A549 (cell line): Measurements from ENCODE around the gene PLS3. TPM values are rescaled to one million over a fixed set of nuclear protein-coding genes. Genes with fewer than 3 reads are reported as not detected.
"Not testable (repeated sequence)": the region's sequence is repeated elsewhere in the genome, so short reads cannot be mapped to it uniquely, and the experiment has no call there.

ENCODE experiments used
- ATAC-seq, 2 experiments: fragments of 200-7000 bp in 1 of 2; fragments of >200 bp in 1 of 2; cut with Nextera tagmentation in 1 of 2; cut with Tn5 transposase in 1 of 2; 3 replicates each; pipeline versions ENCODE4 v1.8.0 to v1.9.1; 2018 to 2020; ENCODE audit warnings: mild to moderate bottlenecking in 1 of 2, moderate library complexity in 1 of 2
- CTCF ChIA-PET: fragments of 300-600 bp; sonication (Branson Sonifier 250); formaldehyde crosslinking; extraction: SDS; loops from one replicate; lab custom pipeline; 2021; ENCODE audit warnings: antibody characterized with exemption, inconsistent platforms; lab: Yijun Ruan, JAX
- POLR2A ChIA-PET: fragments of 350-600 bp; formaldehyde crosslinking; extraction: SDS; loops from one replicate; lab custom pipeline; 2021; ENCODE audit warnings: antibody characterized with exemption, inconsistent platforms; lab: Yijun Ruan, JAX
- DNase-seq, 2 experiments: peaks; one replicate each; pipeline versions ENCODE4 v3.0.0 to v3.0.0-alpha.2; 2011 to 2016; ENCODE audit warnings: low read depth in 1 of 2, low spot score in 1 of 2
- FAIRE-seq: peaks from 2 replicates; lab custom pipeline; 2011; peaks lifted over from hg19 to GRCh38; lab: Jason Lieb, UNC
- H3K27ac ChIP-seq, 2 experiments: fragments of >200 bp; sonication (Bioruptor Twin); formaldehyde crosslinking; 3 replicates each; pipeline ENCODE4 v1.5.1; 2016 to 2017
- H3K4me1 ChIP-seq: fragments of >200 bp; sonication (Bioruptor Twin); formaldehyde crosslinking; 3 replicates; pipeline ENCODE4 v1.6.1; 2016
- H3K4me2 ChIP-seq: fragments of >200 bp; sonication (Bioruptor Twin); formaldehyde crosslinking; 3 replicates; pipeline ENCODE4 v1.6.1; 2016
- H3K4me3 ChIP-seq: fragments of >200 bp; sonication (Bioruptor Twin); formaldehyde crosslinking; 3 replicates; pipeline ENCODE4 v1.5.1; 2016
- H3K9me3 ChIP-seq: fragments of >200 bp; sonication (Bioruptor Twin); formaldehyde crosslinking; 3 replicates; pipeline ENCODE4 v1.6.1; 2016
- BHLHE40 ChIP-seq: IDR thresholded peaks from 2 replicates; pipeline ENCODE4 v1.6.1; 2012; ENCODE audit warnings: low read depth, low read length, inconsistent platforms
- CEBPB ChIP-seq, 2 experiments: fragments of >200 bp in 1 of 2; sonication (Bioruptor Twin) in 1 of 2; formaldehyde crosslinking in 1 of 2; IDR thresholded peaks; 2 replicates each; pipeline ENCODE4 v1.6.1; 2012 to 2016
- CHD4 ChIP-seq: fragments of 200-600 bp; sonication (generic); IDR thresholded peaks from 2 replicates; pipeline ENCODE4 v1.6.1; 2016; ENCODE audit warnings: antibody characterized with exemption, mild to moderate bottlenecking, borderline replicate concordance
- EHMT2 ChIP-seq: fragments of 200-600 bp; sonication (generic); IDR thresholded peaks from 2 replicates; pipeline ENCODE4 v1.6.1; 2016; ENCODE audit warnings: antibody characterized with exemption, low read depth, mild to moderate bottlenecking, moderate library complexity
- EP300 ChIP-seq, 2 experiments: fragments of >200 bp; sonication (Bioruptor Twin); formaldehyde crosslinking; IDR thresholded peaks; 2 replicates in 1 of 2; 3 replicates in 1 of 2; pipeline ENCODE4 v1.6.1; 2016 to 2017
- FOSB ChIP-seq: fragments of 250-450 bp; sonication (Bioruptor Pico); IDR thresholded peaks from 2 replicates; pipeline ENCODE4 v1.5.0; 2020; ENCODE audit warnings: mild to moderate bottlenecking, moderate library complexity
- FOSL2 ChIP-seq, 2 experiments: fragments of 450-650 bp in 1 of 2; fragments of >200 bp in 1 of 2; sonication (Bioruptor Twin) in 1 of 2; formaldehyde crosslinking; IDR thresholded peaks; 2 replicates each; pipeline versions ENCODE4 v1.5.0 to v1.6.1; 2016 to 2020; ENCODE audit warnings: mild to moderate bottlenecking in 1 of 2, moderate library complexity in 1 of 2
- FOXS1 ChIP-seq: fragments of 250-450 bp; sonication (Bioruptor Pico); IDR thresholded peaks from 2 replicates; pipeline ENCODE4 v1.5.0; 2020; ENCODE audit warnings: mild to moderate bottlenecking, moderate library complexity
- GATA3 ChIP-seq: IDR thresholded peaks from 2 replicates; pipeline ENCODE4 v1.6.1; 2012; ENCODE audit warnings: borderline replicate concordance
- JUNB ChIP-seq: fragments of >200 bp; sonication (Bioruptor Twin); formaldehyde crosslinking; IDR thresholded peaks from 2 replicates; pipeline ENCODE4 v1.6.1; 2016
- MAZ ChIP-seq: fragments of 150-350 bp; IDR thresholded peaks from 2 replicates; pipeline ENCODE4 v1.6.1; 2014; ENCODE audit warnings: antibody characterized with exemption, low read depth, low read length, borderline replicate concordance
- NPAS2 ChIP-seq: fragments of 250-450 bp; sonication (Bioruptor Pico); IDR thresholded peaks from 2 replicates; pipeline ENCODE4 v1.8.0; 2022; ENCODE audit warnings: mild to moderate bottlenecking, moderate library complexity, borderline replicate concordance
- PBX3 ChIP-seq: IDR thresholded peaks from 2 replicates; pipeline ENCODE4 v1.6.1; 2012
- PHF8 ChIP-seq: fragments of 200-600 bp; sonication (generic); IDR thresholded peaks from 2 replicates; pipeline ENCODE4 v1.6.1; 2016; ENCODE audit warnings: low read depth, mild to moderate bottlenecking, antibody characterized with exemption, moderate library complexity, borderline replicate concordance
- POLR2A ChIP-seq: IDR thresholded peaks from 2 replicates; pipeline ENCODE4 v1.6.1; 2012; ENCODE audit warnings: mild to moderate bottlenecking, low read length
- POLR2AphosphoS2 ChIP-seq: conservative IDR thresholded peaks from 2 replicates; pipeline ENCODE4 v1.6.1; 2012; ENCODE audit warnings: low read length, improper control_type of control experiment, inconsistent platforms
- RAD21 ChIP-seq, 2 experiments: fragments of >200 bp in 1 of 2; sonication (Bioruptor Twin) in 1 of 2; formaldehyde crosslinking in 1 of 2; IDR thresholded peaks in 1 of 2; conservative IDR thresholded peaks in 1 of 2; 2 replicates in 1 of 2; 3 replicates in 1 of 2; pipeline ENCODE4 v1.6.1; 2012 to 2018; ENCODE audit warnings: inconsistent platforms in 1 of 2
- RFX5 ChIP-seq: fragments of 450-650 bp; IDR thresholded peaks from 2 replicates; pipeline ENCODE4 v1.7.1; 2014; ENCODE audit warnings: antibody characterized with exemption, mild to moderate bottlenecking, moderate library complexity
- TP53 ChIP-seq: fragments of 250-450 bp; sonication (Bioruptor Pico); IDR thresholded peaks from 2 replicates; pipeline ENCODE4 v1.5.0; 2021; ENCODE audit warnings: mild to moderate bottlenecking, moderate library complexity
- ZFP36 ChIP-seq: fragments of 450-650 bp; IDR thresholded peaks from 2 replicates; pipeline ENCODE4 v1.6.1; 2014; ENCODE audit warnings: borderline replicate concordance; ENCODE audit not compliant: partially characterized antibody
- ZSCAN20 ChIP-seq: fragments of 250-450 bp; sonication (Bioruptor Pico); IDR thresholded peaks from 2 replicates; pipeline ENCODE4 v1.8.0; 2022; ENCODE audit warnings: mild to moderate bottlenecking, moderate library complexity
- WGBS: methylation state at CpG from one replicate; pipeline ENCODE4 v1.1.6; 2017; ENCODE audit errors: missing lambda C conversion rate; 5-methylcytosine and 5-hydroxymethylcytosine counted together
- polyA plus RNA-seq, 4 experiments: library from polyadenylated mRNA; depleted of rRNA in 3 of 4; stranded (reverse); fragments of >200 nt; fragmentation: RNase III in 1 of 4; extraction: RNeasy Plus Mini Kit Qiagen cat#74134 plus additional on column Dnase treatment in 1 of 4; gene quantifications; 2 replicates in 3 of 4; 3 replicates in 1 of 4; pipeline ENCODE4 v1.2.3, GENCODE V29; 2011 to 2017
- TF ChIP-seq, protein P1 (sequence below): IDR thresholded peaks from 2 replicates; pipeline ENCODE4 v1.6.1; 2012; ENCODE audit warnings: low read depth, borderline replicate concordance
- TF ChIP-seq, protein P2 (sequence below): fragments of 250-450 bp; sonication (Bioruptor Pico); IDR thresholded peaks from 2 replicates; pipeline ENCODE4 v1.5.0; 2021; ENCODE audit warnings: mild to moderate bottlenecking, moderate library complexity, borderline replicate concordance
- TF ChIP-seq, protein P3 (sequence below): fragments of 450-650 bp; IDR thresholded peaks from 2 replicates; pipeline ENCODE4 v1.6.1; 2014; ENCODE audit warnings: antibody characterized with exemption

The PLS3 gene
- polyA plus RNA-seq, 2 of the 4 experiments (the other 2 are of a cell fraction) = 303 to 437 TPM

GRCh38 chrX:115624916-115625315, 63.9 kb downstream of the PLS3 start (continued):
- TF ChIP-seq PHF8 (no peak), CEBPB (IDR thresholded peaks at IDR 0.05) (no peak), FOSB (CRISPR knock-in tag) (no peak), TP53 (CRISPR knock-in tag) (no peak), PBX3 (no peak)
- TF ChIP-seq, all 56 proteins: peak for 0

GRCh38 chrX:115625572-115626301, 64.8 kb downstream of the PLS3 start:
- POLR2A ChIA-PET = no interaction called here
- CTCF ChIA-PET = interaction anchor here (0.6 to 5.7 kb wide), 2 partner anchors 17 to 26 kb away, joined by 3 to 23 read pairs; no protein-coding TSS in a partner anchor
- peaks cover 11% of the 10 kb centered on the region for H3K4me1 ChIP-seq
- FAIRE-seq (no peak), ATAC-seq (no peak)
- no peak overlapping the region for H3K27ac ChIP-seq
- H3K4me2 ChIP-seq = no peak overlapping the region
- TF ChIP-seq CHD4 (no peak), ZSCAN20 (CRISPR knock-in tag) (no peak), RAD21 (conservative IDR thresholded peaks at IDR 0.05 in 1 of 2, IDR thresholded peaks at IDR 0.05 in 1 of 2) (no peak), FOXS1 (CRISPR knock-in tag) (no peak), RFX5 (no peak), EP300 (IDR thresholded peaks at IDR 0.05) (no peak), FOSB (CRISPR knock-in tag) (no peak), JUNB (no peak), BHLHE40 (no peak), ZFP36 (no peak), MAZ (no peak)
- TF ChIP-seq, protein P1, sequence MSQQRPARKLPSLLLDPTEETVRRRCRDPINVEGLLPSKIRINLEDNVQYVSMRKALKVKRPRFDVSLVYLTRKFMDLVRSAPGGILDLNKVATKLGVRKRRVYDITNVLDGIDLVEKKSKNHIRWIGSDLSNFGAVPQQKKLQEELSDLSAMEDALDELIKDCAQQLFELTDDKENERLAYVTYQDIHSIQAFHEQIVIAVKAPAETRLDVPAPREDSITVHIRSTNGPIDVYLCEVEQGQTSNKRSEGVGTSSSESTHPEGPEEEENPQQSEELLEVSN = no peak
- TF ChIP-seq, all 56 proteins: peak for 0
- 88% methylated on average over 6 of the region's 6 CpGs for WGBS
- no peak for DNase-seq
- Histone ChIP-seq H3K4me3 (no peak overlapping the region), H3K9me3 (no peaks in the 10 kb centered on the region)

DNA sequence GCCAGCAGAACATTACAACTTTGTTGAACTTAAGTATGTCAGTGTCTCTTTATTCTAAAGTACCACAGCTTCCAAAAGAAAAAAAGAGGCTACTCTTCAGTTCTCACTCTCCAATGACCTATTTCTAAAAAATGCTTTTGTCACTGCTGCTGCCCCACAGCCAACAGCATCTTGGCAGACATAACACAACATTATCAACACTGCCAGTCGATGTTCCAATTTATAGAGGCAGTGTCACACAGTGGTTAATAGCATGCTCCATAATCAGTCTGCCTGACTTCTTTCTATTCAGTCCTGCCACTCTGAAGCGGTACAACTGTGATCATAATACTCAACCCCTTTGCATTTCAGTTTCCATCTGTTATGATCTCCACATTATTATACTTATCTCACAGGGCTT, 69.2 kb downstream of the PLS3 start:
- Histone ChIP-seq H3K4me2 (no peak overlapping the region), H3K9me3 (no peaks in the 10 kb centered on the region), H3K4me3 (no peak overlapping the region), H3K4me1 (peaks cover 1% of the 10 kb centered on the region), H3K27ac (no peak overlapping the region)
- DNase-seq (no peak), FAIRE-seq (no peak), ATAC-seq (no peak)
- ChIA-PET CTCF (interaction anchor here (5.7 kb wide), 1 partner anchor 12 kb away, joined by 23 read pairs; no protein-coding TSS in a partner anchor), POLR2A (interaction anchor here (0.6 kb wide), 1 partner anchor 59 kb away, joined by 3 read pairs; no protein-coding TSS in a partner anchor)
- TF ChIP-seq EHMT2 (no peak), POLR2AphosphoS2 (no peak)
- 74% methylated on average over 2 of the region's 2 CpGs for WGBS

DNA sequence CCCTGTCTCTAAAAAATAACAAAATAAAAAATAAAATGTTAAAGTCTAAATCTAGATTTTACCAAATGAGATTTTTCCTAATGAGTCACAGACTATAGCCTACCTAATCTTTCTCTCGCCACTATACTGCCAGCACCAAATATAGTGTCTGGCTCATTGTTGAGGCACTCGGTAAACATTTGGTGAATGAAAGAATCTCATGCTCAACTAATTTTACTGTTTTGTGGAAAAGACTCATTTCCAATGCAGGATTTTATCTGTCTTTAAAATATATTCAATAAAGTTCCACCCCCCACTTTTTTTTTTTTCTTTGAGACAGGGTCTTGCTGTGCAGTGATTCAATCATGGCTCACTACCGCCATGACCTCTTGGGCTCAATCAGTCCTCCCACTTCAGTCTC, 71.5 kb downstream of the PLS3 start:
- CTCF ChIA-PET = interaction anchor here (2.9 kb wide), 1 partner anchor 10 kb away, joined by 14 read pairs; no protein-coding TSS in a partner anchor
- WGBS = 96% methylated on average over 3 of the region's 3 CpGs
- no peak for ATAC-seq
- POLR2A ChIA-PET = no interaction called here
- TF ChIP-seq, protein P2, sequence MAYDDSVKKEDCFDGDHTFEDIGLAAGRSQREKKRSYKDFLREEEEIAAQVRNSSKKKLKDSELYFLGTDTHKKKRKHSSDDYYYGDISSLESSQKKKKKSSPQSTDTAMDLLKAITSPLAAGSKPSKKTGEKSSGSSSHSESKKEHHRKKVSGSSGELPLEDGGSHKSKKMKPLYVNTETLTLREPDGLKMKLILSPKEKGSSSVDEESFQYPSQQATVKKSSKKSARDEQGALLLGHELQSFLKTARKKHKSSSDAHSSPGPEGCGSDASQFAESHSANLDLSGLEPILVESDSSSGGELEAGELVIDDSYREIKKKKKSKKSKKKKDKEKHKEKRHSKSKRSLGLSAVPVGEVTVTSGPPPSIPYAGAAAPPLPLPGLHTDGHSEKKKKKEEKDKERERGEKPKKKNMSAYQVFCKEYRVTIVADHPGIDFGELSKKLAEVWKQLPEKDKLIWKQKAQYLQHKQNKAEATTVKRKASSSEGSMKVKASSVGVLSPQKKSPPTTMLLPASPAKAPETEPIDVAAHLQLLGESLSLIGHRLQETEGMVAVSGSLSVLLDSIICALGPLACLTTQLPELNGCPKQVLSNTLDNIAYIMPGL (CRISPR knock-in tag) = no peak
- TF ChIP-seq ZFP36 (no peak), GATA3 (no peak), TP53 (CRISPR knock-in tag) (no peak), FOSL2 (IDR thresholded peaks at IDR 0.05) (no peak), FOSL2 (CRISPR knock-in tag; IDR thresholded peaks at IDR 0.05) (no peak), NPAS2 (CRISPR knock-in tag) (no peak), POLR2A (no peak)
- TF ChIP-seq, protein P3, sequence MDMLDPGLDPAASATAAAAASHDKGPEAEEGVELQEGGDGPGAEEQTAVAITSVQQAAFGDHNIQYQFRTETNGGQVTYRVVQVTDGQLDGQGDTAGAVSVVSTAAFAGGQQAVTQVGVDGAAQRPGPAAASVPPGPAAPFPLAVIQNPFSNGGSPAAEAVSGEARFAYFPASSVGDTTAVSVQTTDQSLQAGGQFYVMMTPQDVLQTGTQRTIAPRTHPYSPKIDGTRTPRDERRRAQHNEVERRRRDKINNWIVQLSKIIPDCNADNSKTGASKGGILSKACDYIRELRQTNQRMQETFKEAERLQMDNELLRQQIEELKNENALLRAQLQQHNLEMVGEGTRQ = no peak
- Histone ChIP-seq H3K4me3 (no peak overlapping the region), H3K4me2 (no peak overlapping the region), H3K27ac (no peak overlapping the region), H3K4me1 (no peaks in the 10 kb centered on the region), H3K9me3 (no peaks in the 10 kb centered on the region)
- no peak for DNase-seq
- no peak for FAIRE-seq

GRCh38 chrX:115633397-115633796, 72.4 kb downstream of the PLS3 start:
- POLR2A ChIA-PET, FAIRE-seq, H3K4me3 ChIP-seq, H3K4me2 ChIP-seq, H3K4me1 ChIP-seq, DNase-seq, H3K27ac ChIP-seq, H3K9me3 ChIP-seq, ATAC-seq: not testable (repeated sequence)
- 92% methylated on average over 5 of the region's 5 CpGs for WGBS
- CTCF ChIA-PET = interaction anchor here (0.7 to 2.9 kb wide), 2 partner anchors 9 to 73 kb away, joined by 3 to 14 read pairs; no protein-coding TSS in a partner anchor
